CD4-positive, alpha-beta T cell treated with Interleukin-4 for 1 hour (primary cell): Measurements from ENCODE around the gene F2RL1.
"Not testable (repeated sequence)": the region's sequence is repeated elsewhere in the genome, so short reads cannot be mapped to it uniquely, and the experiment has no call there.

Experiments
- DNase-seq, 2 donors: peaks; one replicate each; pipeline ENCODE4 v3.0.0-alpha.2; 2020 to 2022

F2RL1 gene, protein sequence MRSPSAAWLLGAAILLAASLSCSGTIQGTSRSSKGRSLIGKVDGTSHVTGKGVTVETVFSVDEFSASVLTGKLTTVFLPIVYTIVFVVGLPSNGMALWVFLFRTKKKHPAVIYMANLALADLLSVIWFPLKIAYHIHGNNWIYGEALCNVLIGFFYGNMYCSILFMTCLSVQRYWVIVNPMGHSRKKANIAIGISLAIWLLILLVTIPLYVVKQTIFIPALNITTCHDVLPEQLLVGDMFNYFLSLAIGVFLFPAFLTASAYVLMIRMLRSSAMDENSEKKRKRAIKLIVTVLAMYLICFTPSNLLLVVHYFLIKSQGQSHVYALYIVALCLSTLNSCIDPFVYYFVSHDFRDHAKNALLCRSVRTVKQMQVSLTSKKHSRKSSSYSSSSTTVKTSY

DNA sequence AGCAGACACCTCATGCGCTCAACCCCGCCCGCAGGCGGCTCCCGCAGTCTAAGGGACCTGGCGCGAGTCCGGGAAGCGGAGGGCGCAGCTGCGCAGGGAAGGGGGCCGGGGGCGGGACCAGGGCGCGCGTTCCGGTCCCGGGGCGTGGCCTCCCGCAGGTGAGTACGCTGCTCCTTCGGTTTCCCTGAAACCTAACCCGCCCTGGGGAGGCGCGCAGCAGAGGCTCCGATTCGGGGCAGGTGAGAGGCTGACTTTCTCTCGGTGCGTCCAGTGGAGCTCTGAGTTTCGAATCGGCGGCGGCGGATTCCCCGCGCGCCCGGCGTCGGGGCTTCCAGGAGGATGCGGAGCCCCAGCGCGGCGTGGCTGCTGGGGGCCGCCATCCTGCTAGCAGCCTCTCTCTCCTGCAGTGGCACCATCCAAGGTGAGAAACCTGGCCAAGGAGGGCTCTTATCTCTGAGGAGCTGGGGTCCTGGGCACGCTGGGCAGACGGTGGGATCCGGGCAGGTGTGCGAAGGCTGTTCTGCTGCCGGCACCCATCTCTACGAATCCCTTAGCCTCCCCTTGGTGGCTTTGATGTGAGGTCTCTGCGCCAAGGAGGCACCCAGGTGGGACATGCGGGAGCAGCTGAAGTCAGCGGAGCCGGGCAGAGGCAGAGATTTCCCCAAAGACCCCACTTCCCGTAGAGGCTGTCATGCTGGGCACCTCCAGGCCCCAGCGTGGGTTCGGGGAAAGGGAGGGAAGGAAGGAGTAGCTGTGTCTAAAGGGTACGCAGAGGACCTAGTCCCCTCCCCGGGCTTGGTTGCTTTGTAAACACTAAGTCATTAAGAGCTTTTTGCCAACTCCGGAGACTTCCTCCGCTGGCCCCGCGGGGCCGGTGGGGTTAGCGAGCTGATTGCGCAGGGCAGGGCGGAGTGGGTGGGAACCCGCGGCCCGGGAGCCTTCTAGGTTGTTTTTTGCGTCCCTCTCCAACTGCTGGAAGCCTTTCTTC is at the start of gene F2RL1:
Gene F2RL1 (plus strand): TSS at position 187 of the 988 bp plus-strand sequence. CDS start 153 bp downstream, at position 340.
- peak; percentile 22 to 60 for DNase-seq

DNA sequence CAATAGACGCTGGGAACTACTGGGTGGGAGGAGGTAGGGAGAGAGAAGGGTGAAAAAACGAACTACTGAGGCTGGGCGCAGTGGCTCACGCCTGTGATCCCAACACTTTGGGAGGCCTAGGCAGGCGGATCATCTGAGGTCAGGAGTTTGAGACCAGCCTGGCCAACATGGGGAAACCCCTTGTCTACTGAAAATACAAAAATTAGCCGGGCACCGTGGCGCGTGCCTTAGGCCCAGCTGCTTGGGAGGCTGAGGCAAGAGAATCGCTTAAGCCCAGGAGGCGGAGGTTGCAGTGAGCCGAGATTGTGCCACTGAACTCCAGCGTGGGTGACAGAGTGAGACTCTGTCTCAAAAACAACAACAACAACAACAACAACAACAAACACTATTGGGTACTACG is 47.8 kb upstream of the F2RL1 start:
- not testable (repeated sequence) for DNase-seq

DNA sequence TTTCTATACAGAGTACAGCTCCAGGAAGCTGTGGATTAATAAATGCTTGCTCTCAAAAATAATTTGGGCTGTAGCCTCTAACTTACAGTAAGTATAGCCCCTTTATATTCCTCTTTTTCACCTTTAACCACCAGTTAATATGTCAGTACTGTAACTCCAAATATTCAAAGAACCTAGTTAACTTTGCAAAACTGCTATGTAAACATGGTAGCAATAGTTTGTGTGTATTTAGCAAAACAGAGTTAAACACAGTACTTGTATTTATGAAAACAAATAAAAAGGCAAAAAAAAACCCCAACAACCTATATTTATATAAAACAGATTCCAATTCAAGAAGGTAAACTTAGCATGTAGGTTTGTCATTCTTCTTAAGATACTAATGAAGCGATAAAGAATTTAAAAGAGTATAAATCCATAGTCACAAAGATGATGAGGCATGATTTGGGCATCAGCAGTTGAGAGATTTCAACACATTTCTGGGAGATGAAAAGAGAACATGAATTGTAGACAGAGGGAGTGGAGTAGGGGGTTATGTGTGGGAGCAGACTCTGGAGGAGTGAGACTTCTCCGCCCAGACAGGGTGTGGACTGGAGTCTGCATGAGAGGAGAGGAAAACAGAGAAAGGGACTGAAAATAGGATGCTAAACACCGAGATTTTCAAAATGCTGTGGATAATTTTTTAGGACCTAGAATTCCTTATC is 47.0 kb upstream of the F2RL1 start:
- no peak for DNase-seq

DNA sequence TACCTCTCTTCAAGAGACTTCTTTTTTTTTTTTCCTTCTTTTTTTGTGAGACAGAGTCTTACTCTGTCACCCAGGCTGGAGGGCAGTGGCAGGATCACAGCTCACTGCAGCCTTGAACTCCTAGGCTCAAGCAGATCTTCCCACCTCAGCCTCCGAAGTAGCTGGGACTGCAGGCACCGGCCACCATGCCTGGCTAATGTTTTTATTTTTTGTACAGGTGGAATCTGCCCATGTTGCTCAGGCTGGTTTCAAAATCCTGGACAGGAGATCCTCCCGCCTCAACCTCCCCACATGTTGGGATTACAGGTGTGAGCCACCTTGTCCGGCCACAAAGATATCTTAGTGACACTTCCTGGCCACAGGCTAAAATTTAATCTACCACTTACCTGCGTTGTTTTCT is 42.9 kb upstream of the F2RL1 start:
- no peak for DNase-seq

DNA sequence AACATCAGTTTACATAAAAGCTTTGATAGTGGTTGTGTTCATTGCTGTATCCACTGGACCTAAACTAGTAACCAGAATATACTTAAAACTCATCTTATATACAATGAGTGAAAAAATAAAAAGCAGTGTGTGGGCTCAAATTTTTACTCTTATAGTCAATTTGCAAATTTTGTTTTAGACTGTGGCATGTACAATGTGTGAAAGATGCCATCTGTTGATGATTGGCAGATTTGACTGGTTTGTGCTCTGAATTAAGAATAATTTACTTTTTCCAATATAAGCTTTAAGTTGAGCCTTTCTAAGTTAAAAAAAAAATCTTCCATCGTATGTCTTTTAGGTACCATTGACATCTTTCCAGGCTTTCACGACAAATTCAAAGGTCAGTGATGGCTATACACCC is 42.4 kb upstream of the F2RL1 start:
- DNase-seq, result no peak

DNA sequence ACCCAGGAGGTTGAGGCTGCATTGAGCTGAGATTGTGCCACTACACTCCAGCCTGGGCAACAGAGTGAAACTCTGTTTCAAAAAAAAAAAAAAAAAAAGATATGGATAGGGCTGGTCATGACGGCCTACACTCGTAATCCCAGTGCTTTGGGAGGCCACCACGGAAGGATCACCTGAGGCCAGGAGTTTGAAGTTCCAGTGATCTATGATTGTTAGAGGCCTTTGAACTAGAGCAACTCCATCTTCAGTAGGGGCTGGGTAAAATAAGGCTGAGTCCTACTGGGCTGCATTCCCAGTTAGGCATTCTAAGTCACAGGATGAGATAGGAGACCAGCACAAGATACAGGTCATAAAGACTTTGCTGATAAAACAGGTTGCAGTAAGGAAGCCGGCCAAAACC is 38.2 kb upstream of the F2RL1 start:
- DNase-seq, result not testable (repeated sequence)

DNA sequence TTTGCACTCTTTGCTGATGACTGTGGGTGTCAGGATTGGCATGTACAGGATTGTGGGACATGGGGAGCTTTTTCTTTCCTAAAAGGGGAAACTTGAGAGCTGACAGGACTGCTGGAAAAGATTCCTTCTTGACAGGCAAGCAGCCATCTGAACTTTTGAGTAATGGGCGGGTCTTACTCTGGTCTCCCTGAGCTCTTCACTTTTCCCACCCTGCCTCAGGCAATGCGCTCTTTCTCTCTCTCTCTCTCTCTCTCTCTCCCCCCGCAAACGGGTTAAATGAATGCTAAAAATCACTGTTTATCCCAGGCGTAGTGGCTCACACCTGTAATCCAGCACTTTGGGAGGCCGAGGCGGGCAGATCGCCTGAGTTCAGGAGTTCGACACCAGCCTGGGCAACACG is 37.1 kb upstream of the F2RL1 start:
- DNase-seq, result no peak

DNA sequence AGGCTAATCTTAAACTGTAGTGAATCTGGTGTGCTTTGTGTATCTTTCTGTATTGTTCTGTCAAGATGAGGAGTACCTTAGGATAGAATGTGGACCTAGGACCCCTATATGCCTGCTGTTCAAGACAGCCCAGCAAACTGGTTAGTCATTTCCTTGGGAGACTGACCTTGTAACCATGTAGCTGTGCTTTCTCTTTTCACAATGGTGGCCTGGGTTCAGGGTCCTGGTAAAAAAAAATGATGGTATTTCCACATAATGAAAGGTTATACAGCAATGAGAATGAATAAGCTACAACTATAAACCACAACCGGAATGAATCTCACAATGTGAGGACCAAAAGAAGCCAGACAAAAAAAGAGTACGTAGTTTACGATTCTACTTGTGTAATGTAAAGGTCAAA is 36.4 kb upstream of the F2RL1 start:
- no peak for DNase-seq

DNA sequence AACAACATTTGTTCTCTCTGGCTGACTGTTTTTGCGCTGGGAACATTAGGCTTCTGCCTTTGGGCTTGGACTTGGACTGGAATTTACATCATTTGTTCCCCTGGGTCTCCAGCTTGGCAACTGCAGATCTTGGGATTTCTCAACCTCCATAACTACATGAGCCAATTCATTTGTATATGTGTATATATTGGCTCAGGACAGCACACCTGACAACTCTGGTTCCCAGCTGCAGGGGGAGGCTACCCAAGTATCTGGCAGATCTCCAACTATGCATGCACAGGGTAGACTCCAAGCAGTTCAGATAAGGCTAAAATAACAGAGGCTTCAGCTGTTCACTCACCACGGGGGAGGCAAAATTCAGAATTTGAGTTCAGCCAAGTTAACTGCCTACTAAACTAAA is 31.6 kb upstream of the F2RL1 start:
- DNase-seq, result no peak

DNA sequence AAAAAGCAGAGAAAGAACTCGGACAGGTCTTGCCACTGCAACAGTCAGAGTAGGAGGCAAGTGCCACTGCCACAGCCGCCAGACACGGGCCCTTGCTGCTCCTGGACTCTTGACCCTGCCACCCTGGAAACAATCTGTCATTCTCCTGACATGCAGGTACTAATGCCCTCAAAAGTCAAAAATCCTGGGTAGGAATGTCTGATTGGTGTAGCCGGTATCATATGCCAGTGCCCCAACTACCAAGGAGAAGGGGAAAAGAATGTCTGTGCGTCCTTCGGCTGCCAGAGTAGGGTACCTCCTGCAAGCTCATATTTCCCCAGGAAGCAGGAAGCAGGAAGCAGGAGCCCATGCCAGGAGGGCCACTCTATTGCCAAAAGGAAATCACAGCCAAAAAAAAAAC is 30.5 kb upstream of the F2RL1 start:
- DNase-seq, result no peak

DNA sequence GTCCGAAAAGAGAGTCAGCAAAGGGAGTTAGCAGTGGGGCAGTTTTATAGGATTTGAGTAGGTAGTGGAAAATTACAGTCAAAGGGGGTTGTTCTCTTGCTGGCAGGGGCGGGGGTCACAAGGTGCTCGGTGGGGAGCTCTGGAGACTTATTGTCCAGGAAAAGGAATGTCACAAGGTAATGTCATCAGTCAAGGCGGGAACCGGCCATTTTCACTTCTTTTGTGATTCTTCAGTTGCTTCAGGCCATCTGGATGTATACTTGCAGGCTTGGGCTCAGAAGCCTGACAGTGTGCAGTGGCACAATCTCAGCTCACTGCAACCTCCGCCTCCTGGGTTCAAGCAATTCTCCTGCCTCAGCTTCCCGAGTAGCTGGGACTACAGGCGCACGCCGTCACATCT is 29.6 kb upstream of the F2RL1 start:
- DNase-seq, result not testable (repeated sequence)

DNA sequence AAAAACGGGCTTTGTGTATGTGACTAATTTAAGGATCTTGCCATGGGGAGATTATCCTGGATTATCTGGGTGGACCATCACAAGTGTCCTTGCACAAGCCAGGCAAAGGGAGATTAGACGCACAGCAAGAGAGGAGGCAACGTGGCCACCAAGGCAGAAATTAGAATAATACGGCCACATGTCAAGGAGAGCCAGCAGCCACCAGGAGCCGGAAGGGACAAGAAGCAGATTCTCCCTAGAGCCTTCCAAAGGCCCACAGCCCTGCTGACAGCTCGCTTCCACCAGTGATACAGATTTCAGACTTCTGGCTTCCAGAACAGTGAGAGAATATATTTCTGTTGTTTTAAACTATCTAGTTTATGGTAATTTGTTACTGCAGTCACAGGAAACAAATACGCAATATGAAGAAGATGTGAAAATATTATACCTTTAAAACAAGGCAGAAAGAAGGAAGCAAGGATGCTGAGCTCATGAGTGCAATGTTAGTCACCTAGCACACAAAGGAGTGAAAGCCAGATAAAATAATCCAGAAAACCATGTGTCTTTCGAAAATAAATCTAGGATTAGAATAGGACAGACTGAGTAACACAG is 28.7 kb upstream of the F2RL1 start:
- no peak for DNase-seq

DNA sequence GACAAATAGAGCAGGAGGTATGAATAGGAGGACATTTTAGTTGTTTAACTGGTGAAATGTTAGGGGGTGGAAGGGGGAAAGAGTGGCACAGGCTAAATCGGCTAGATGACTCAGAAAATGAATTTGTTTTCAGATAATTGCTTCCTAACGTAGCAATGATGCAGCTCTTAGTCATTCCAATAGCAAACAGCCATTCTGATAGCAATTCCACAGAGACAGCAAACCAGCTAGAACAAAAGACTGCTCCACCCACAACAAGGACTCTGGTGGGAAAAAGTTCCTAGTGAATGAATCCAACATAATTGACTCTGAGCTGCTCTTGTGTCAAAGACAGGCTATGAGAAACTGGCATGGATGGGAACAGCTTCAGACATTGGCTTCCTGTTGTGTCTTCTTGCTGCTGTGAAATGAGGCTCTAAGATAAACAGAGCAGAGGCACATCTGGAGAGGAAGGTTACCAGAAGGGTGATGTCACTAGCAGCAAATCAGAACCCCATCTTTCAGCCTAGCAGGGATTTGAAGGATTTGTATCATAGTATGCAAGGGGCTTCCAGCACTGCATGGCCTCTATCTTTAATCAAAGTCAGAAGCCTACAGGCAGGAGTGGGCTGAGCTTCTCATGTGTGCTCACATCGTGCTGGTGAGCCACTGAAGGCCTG is 28.1 kb upstream of the F2RL1 start:
- DNase-seq, result peak in 1 of 2 donors; percentile 4

DNA sequence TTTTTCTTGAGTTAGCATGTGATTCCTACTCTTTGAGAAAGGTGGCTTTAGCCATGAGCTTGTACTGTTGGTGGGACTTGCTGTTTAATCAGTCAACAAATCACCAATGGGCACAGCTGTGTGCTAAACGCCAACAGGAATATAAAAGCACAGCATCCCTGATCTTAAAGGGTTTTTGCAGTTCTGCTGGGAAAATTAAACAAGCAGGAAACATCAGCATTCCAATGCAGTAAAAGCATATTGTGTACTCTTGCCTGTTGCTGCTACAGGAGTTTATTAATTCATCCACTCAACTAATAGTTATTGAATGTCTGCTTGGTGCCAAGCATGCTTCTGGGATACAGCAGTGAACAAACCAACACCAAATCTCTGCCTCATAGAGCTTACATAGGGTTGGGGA is 27.4 kb upstream of the F2RL1 start:
- DNase-seq, result no peak

DNA sequence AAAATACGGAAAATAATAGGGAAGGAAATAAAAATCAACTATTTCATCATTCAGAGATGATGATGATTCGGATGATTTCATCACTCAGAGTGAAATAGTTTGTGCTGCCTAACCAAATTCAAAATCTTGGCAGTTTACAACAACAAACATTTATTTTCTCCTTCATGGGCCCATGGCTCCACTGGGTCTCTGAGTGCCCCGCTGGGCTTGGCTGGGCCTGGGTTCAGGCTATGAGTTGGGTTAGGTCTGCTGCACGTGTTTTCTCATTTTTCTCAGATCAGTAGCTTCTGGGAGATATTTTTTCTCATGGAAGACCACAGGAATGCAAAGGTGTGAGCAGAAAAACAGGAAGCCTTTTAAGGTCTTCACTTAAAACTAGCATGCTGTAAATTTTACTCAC is 24.0 kb upstream of the F2RL1 start:
- no peak for DNase-seq

DNA sequence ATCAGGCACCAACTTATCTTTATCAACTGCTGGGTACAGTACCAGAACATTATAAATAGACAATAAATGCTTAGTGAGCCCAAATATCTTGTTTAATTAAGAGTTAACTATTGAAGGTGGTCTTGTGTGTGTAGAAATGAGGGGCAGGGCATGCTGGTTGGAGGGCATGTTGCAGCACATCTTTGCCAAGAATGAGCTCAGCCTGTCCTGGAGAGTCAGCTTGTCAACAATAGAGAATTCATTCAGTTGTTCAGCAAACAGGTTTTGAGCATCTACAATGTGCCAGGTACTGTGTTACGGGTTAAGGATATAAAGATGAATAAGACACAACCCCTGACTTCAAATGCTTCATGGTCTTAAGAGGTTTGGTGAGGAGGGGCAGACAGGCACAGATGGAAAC is 19.2 kb upstream of the F2RL1 start:
- no peak for DNase-seq

DNA sequence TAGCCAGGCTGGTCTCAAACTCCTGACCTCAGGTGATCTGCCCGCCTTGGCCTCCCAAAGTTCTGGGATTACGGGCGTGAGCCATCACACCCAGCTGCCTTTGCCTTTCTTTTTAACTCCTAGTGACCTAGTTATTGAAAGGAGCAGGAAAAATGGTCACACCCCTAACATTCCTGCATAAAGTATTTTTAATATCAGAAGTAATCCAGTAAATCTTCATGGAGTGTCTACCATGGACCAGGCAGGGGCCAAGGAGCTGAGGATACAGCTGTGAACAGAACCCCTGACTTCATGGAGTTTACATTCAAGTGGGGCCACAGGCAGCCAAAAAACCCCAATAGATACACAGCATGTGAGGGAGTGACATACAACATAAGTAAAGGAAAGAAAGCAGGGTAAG is 18.3 kb upstream of the F2RL1 start:
- no peak for DNase-seq

DNA sequence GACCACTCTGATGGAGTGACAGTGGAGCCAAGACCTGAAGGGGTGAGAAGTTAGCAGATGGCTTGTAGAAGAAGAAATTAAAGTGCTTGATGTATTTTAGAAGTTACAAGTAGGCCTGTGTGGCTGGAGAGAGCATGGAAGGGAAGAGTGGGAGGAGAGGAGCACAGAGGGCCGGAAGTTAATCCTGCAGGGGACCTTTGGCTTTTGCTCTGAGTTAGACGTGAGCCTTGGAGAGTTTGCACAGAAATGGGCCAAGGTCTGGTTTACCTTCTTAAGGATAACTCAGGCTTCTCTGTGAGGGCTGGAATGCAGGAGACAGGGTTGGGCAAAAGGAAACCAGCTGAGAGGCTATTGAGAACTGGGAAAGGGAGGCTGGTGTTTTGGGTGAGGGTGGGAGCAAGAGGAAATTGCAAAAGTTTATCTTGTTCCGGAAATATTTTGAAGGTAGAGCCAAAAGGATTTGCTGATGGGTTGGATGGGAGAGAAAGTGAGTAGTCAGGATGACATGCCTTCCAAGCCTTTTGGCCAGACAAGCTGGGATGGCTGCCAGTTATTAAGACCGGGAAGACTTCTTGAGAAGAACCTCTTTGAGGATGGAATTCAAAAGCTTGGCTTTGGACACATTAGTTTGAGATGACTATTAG is 17.5 kb upstream of the F2RL1 start:
- no peak for DNase-seq

DNA sequence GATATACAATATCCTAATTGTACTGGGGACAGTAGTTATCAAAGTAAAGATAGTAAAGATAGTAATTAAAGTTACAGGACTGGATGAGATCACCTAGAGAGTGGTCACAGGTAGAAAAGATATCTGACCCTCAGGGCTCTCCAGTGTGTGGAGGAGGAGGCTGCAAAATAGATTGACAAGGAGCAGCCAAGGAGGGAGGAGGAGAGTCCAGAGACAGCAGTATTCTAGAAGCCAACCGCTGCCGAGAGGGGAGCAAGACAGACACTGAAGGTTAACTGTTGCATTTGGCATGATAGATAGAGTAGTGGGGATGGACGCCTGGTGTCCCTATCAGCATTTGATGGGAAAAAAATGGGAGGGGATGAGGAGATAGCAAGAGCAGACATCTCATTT is 17.0 kb upstream of the F2RL1 start:
- no peak for DNase-seq

DNA sequence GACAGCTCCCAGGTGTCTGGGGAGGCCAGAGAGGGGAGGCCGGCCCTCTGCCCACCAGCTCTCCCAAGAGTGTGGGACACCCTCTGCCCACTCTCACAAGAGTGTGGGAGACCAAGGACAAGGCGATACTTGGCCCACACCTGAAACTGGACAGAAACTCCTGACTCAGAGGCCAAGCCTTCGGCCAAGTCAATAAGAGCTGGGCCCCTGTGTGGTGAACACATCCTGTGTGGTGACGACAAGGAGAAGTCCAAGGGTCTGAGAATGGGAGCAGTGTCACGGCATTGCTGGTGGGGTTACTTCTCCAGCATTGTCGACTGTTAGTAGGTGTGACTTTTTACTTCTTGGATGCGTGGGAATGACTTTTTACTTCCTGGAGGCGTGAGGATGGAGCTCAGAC is 14.6 kb upstream of the F2RL1 start:
- no peak for DNase-seq

DNA sequence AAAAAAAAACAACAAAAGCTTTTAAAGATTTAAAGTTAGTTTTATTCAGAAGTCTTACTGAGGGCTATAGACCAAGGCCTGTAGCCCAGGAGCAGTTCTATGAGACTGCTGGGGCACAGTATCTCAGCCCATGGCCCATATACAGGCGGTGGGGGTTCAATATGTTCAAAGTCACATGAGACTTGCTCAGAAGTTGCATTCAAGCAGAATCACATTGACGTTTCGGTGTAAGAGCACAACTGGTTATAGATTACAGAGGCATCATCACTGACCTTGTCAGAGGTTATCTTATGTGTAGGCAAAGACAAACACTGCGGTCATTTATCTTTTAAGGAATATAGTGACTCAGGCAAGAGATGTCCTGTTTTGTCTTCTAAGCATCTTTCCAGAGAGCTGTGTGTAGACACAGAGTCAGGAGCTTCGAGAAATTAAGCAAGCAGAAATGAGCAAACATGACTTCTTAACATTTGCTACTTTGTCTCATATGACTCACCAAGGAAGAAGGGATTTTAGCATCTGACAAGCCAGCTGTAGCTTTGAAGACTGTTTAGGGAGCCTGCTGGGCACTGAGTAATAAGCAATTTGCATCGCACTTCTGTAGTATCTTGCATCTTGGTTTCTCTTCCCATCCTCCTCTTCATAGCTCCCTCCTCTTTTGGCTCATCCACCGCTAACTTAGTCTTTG is 12.9 kb upstream of the F2RL1 start:
- DNase-seq, result no peak
